SIG-M5 (cell line): ENCODE data around the gene TMEM255B.
"Not testable (repeated sequence)": the region's sequence is repeated elsewhere in the genome, so short reads cannot be mapped to it uniquely, and the experiment has no call there.

Experiments
- DNase-seq: peaks from one replicate; lab custom pipeline; 2025; lab: John Stamatoyannopoulos, UW

The TMEM255B gene

DNA sequence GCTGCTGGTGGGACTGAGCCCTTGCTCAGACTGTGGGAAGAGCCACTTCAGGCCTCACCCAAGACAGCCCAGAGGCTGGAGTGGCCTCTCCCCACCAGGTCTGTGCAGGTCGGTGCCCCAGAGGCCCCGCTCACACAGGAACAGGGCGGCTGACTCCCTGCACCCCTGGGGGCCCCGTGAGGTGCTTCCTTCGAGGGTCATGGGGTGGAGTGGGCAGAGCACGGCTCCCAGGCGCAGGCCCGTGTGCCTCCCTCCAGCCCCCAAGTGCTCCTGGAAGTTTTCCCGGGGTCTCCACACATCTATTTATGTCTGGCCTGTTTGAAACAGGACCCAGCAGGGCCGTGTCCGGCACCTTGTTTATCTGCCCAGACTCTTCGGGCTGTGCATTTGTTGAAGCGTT lies 9.5 kb upstream of the TMEM255B start:
- no peak for DNase-seq

GRCh38 chr13:113749967-113750366 lies 9.1 kb upstream of the TMEM255B start:
- no peak for DNase-seq

GRCh38 chr13:113750554-113751399 lies 8.2 kb upstream of the TMEM255B start:
- no peak for DNase-seq

- no peak for DNase-seq
Observed at GRCh38 chr13:113751491-113751890, 7.5 kb upstream of the TMEM255B start.

DNA sequence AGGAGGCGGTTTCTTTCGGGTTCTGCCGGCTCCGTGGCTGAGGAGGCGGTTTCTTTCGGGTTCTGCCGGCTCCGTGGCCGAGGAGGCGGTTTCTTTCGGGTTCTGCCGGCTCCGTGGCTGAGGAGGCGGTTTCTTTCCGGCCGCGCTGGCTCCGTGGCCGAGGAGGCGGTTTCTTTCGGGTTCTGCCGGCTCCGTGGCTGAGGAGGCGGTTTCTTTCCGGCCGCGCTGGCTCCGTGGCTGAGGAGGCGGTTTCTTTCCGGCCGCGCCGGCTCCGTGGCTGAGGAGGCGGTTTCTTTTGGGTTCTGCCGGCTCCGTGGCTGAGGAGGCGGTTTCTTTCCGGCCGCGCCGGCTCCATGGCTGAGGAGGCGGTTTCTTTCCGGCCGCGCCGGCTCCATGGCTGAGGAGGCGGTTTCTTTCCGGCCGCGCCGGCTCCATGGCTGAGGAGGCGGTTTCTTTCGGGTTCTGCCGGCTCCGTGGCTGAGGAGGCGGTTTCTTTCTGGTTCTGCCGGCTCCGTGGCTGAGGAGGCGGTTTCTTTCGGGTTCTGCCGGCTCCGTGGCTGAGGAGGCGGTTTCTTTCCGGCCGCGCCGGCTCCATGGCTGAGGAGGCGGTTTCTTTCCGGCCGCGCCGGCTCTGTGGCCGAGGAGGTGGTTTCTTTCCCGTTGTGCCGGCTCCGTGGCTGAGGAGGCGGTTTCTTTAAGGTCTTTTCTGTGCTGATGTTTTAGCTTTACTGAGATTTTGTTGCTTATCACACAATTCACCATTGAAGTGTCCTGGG lies 6.6 kb upstream of the TMEM255B start:
- not testable (repeated sequence) for DNase-seq

DNA sequence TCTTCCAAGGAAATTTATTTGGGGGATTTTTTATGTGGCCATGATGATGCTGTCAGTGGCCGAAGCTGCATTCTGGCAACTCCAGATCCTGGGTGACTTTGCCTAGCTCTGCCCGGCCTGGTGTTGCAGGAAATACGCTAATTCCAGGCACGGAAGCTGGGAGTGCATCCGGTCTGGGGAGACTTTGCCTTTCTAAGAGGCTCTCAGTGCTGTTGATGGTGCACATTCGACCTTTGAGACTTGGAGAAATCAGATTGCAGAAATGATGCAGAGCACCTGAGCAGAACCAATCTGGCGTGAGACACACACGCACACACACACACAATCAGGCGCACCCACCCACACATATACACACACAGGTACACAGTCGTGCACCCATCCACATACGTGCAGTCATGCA lies 5.9 kb upstream of the TMEM255B start:
- DNase-seq, result no peak

DNA sequence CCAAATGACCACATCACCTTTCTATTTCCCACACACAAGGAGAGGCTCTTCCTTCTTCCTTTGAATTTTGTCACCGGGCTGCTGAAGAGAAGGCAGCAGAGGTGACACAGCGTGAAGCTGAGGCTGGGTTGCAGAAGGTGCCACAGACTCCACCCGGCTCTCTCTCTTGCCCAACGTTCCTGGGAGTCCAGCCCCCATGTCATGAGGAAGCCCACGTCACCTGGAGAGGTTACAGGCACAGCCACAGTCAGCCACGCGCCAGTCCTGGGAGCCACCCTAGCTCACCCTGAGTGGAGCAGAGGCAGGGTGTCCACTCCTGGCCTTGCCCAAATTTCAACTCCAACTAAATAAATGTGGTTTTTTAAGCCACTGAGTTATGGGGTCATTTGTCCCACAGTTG lies 4.8 kb upstream of the TMEM255B start:
- no peak for DNase-seq

GRCh38 chr13:113754691-113755090 lies 4.3 kb upstream of the TMEM255B start:
- DNase-seq, result no peak

GRCh38 chr13:113756441-113757097 lies 2.5 kb upstream of the TMEM255B start:
- no peak for DNase-seq

- no peak for DNase-seq
Observed at GRCh38 chr13:113759525-113760137, 605 bp downstream of the TMEM255B start.

GRCh38 chr13:113761136-113761535 lies 2.1 kb downstream of the TMEM255B start:
- DNase-seq, result no peak

DNA sequence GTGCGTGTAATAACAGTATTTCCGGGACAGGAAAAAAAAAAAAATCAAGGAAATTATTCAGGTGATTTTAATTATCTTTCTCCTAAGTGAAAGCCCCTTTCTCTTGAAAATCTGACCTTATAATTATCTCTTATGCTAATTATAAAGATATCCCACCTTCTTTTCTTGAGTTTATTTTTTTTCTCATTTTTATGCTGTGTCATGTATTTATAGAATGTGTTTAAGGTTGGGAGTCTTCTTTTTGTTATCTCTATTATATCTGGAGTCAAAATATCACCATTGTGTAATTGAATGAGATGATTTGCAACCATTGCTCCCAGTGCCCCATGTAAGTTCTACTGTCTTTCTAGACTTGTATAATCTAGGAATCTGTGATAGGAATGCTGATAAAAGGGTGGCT lies 3.0 kb downstream of the TMEM255B start:
- DNase-seq, result no peak

- no peak for DNase-seq
Observed at GRCh38 chr13:113762538-113762937, 3.5 kb downstream of the TMEM255B start.

DNA sequence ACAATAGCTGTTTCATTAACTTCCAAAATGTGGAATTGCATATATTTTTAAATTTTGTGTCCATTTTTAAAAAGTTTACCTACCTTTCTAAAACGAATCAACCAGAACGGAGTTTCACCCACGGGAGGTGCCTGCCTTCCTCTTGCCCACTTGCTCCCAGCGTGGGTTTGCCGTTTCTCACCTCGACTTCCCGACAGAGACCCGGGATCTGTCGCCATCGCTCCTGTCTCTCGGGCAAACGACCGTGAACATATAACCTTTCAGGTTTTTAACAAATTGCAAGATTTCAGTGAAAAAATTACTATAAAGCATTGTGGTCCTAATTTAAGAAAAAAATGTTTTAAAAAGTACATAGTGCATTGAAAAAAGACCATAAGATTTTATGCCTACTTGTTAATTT lies 4.2 kb downstream of the TMEM255B start:
- no peak for DNase-seq

GRCh38 chr13:113763961-113764792 lies 5.2 kb downstream of the TMEM255B start:
- DNase-seq, result no peak

DNA sequence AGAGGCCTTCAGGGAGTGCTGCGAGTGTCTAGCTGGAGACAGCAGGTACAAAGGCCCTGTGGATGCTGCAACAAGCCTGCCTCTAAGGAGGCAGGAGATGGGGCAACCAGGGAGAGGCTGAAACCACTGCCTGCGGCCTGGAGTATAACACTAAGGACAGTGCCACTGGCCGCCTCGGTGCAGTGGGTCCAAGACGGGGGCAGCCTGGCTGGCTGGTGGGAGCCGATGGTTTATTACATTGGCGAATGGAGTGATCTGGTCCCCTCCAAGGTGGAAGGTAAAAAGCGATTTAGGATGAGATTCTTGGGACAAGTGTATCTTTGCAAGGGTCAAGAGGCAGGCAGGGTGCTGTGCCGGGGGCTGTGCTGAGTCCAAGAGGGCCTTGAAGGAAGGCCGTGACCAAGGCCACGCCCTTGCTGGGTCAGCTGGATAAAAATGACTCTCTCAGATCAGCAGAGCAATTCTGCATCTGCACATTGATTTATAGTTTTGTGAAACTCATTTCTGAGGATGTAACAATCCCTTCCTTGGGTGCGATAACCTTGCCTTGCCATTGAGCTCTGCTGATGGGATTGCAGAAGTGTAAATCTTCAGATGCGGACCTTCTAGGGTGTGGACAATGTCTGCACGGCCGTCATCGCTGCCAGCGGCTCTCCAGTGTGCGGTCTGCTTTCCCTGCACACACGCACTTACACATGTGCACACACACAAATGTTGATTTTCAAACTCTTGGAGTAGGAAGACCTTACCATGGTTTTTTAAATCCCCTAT lies 6.0 kb downstream of the TMEM255B start:
- no peak for DNase-seq

GRCh38 chr13:113765564-113765910 lies 6.5 kb downstream of the TMEM255B start:
- DNase-seq, result no peak

- DNase-seq, result no peak
Observed at GRCh38 chr13:113766035-113766800, 7.2 kb downstream of the TMEM255B start.

DNA sequence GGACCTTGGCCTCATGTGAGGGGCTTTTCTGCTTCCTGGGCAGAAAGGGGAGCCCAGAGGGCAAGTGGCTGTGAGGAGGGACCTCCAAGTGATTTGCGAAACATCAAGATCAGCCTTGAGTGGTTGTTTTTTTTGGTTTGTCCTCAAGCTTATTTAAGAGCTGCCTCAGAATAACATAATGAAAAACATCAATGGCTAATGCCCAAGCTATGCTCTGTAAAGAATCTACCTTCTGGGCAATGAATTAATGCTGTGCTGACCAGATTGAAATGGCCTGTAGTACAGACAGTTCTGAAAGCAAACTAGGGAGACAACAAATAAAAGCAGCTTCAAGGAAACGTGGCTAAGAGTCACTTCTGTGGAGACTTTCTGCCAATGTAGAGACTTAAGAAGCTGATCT lies 8.3 kb downstream of the TMEM255B start:
- DNase-seq, result no peak
